ENCODE results near the gene AGXT. TPM values are rescaled to one million over a fixed set of nuclear protein-coding genes. Genes with fewer than 3 reads are reported as not detected.

Gene AGXT
- total RNA-seq, 1 experiment from 2014 or later, result 0.26 TPM

Other genes starting within 250 kb of the AGXT start
- gene GPR35, start 243.3 kb upstream of the AGXT start, total RNA-seq (2014; rRNA removed; shearing (Covaris generic)), result 0.13 TPM in 1 of 2 replicates, not detected in the other
- not detected in 2 replicates for gene AQP12B, start 185.9 kb upstream of the AGXT start, total RNA-seq (2014; rRNA removed; shearing (Covaris generic))
- not detected in 2 replicates for gene AQP12A, start 177.0 kb upstream of the AGXT start, total RNA-seq (2014; rRNA removed; shearing (Covaris generic))
- gene KIF1A, start 48.6 kb upstream of the AGXT start, total RNA-seq (2014; rRNA removed; shearing (Covaris generic)), result not detected in 2 replicates
- 0.42 and 0.91 TPM in 2 replicates for gene MAB21L4, start 27.3 kb downstream of the AGXT start, total RNA-seq (2014; rRNA removed; shearing (Covaris generic))
- not detected in 2 replicates for gene CROCC2, start 37.5 kb downstream of the AGXT start, total RNA-seq (2014; rRNA removed; shearing (Covaris generic))
- gene SNED1, start 129.8 kb downstream of the AGXT start, total RNA-seq (2014; rRNA removed; shearing (Covaris generic)), result 18.3 and 24.9 TPM in 2 replicates
- 30.0 and 46.3 TPM in 2 replicates for gene MTERF4, start 233.5 kb downstream of the AGXT start, total RNA-seq (2014; rRNA removed; shearing (Covaris generic))

Data from SJSA1 (cell line).